Thymus (tissue), 11 donors: Measurements from ENCODE around the gene ITGA2B. TPM values are rescaled to one million over a fixed set of nuclear protein-coding genes. Genes with fewer than 3 reads are reported as not detected.

Experiments
- DNase-seq, 9 donors: peaks; one replicate each; pipeline ENCODE4 v3.0.0-alpha.2; 2013; ENCODE audit warnings: low spot score in 9 of 9, low read depth in 6 of 9, missing footprints in 1 of 9
- H3K27ac ChIP-seq, 2 donors: one replicate each; pipeline ENCODE4 v1.5.1; 2013; ENCODE audit warnings: control low read depth in 1 of 2, low read depth in 1 of 2, low read length in 1 of 2, mild to moderate bottlenecking in 1 of 2, moderate library complexity in 1 of 2
- H3K27me3 ChIP-seq, 2 donors: one replicate each; pipeline ENCODE4 v1.5.1; 2013; ENCODE audit warnings: low read length in 1 of 2; ENCODE audit not compliant: control insufficient read depth in 2 of 2, insufficient read depth in 1 of 2
- H3K36me3 ChIP-seq, 2 donors: one replicate each; pipeline ENCODE4 v1.5.1; 2013; ENCODE audit warnings: low read length in 1 of 2, mild to moderate bottlenecking in 1 of 2, moderate library complexity in 1 of 2; ENCODE audit not compliant: control insufficient read depth in 2 of 2, insufficient read depth in 2 of 2
- H3K4me1 ChIP-seq, 2 donors: one replicate each; pipeline ENCODE4 v1.5.1; 2013; ENCODE audit warnings: low read length in 2 of 2; ENCODE audit not compliant: control insufficient read depth in 2 of 2, insufficient read depth in 2 of 2
- H3K4me3 ChIP-seq, 2 donors: one replicate each; pipeline ENCODE4 v1.5.1; 2013; ENCODE audit warnings: low read length in 2 of 2, control low read depth in 1 of 2, mild to moderate bottlenecking in 1 of 2
- H3K9me3 ChIP-seq, 2 donors: one replicate each; pipeline ENCODE4 v1.5.1; 2013; ENCODE audit warnings: low read length in 1 of 2, mild to moderate bottlenecking in 1 of 2; ENCODE audit not compliant: control insufficient read depth in 2 of 2, insufficient read depth in 1 of 2
- WGBS: extraction: QIAGEN DNeasy Blood & Tissue Kit; methylation state at CpG from one replicate; pipeline ENCODE4 v1.1.7; 2013; 5-methylcytosine and 5-hydroxymethylcytosine counted together
- polyA plus RNA-seq: library from polyadenylated mRNA; stranded (reverse); fragments of 200-250 nt; gene quantifications from one replicate; pipeline ENCODE4 v1.2.3, GENCODE V29; 2013
- total RNA-seq: library from RNA; stranded (reverse); fragments of 120-200 nt; gene quantifications from one replicate; pipeline ENCODE4 v1.2.4, GENCODE V29; 2013
- donor health status: healthy.

Gene ITGA2B
- total and polyA plus RNA-seq, 2 donors = 0.38 to 0.41 TPM

GRCh38 chr17:44363613-44364159, 25.8 kb downstream of the ITGA2B start, which contains the start of gene FAM171A2:
Gene FAM171A2, minus strand, starts transcription at chr17:44363853. Its CDS starts 139 bp downstream, at chr17:44363714.
- Histone ChIP-seq H3K27me3 (peaks cover 17 to 67% of the 10 kb centered on the region in 2 donors), H3K27ac (no peak within 1 kb of the TSS), H3K4me1 (peaks cover 5 to 26% of the 10 kb centered on the region in 2 donors), H3K36me3 (no peaks in the 10 kb centered on the region), H3K9me3 (no peaks in the 10 kb centered on the region), H3K4me3 (peak within 1 kb of the TSS; percentile 41 to 61)
- DNase-seq = peak in 6 of 9 donors; percentile 32 to 76 (median 56)
- WGBS = under 1% methylated on average over 63 of the region's 63 CpGs

GRCh38 chr17:44362949-44363612, 26.4 kb downstream of the ITGA2B start:
- peaks cover 5 to 29% of the 10 kb centered on the region in 2 donors for H3K4me1 ChIP-seq
- WGBS = under 1% methylated on average over 45 of the region's 45 CpGs
- no peaks in the 10 kb centered on the region for H3K36me3 ChIP-seq
- DNase-seq = peak in 1 of 9 donors; percentile 47
- H3K27ac ChIP-seq = no peak overlapping the region
- H3K27me3 ChIP-seq = peaks cover 17 to 68% of the 10 kb centered on the region in 2 donors
- H3K9me3 ChIP-seq = no peaks in the 10 kb centered on the region
- peak overlapping the region; percentile 41 to 61 for H3K4me3 ChIP-seq

- 39% methylated on average over 11 of the region's 11 CpGs for WGBS
- peak overlapping the region in 1 of 2 donors; percentile 61 for H3K4me3 ChIP-seq
- H3K9me3 ChIP-seq = no peaks in the 10 kb centered on the region
- peaks cover 17 to 65% of the 10 kb centered on the region in 2 donors for H3K27me3 ChIP-seq
- no peaks in the 10 kb centered on the region for H3K36me3 ChIP-seq
- no peak for DNase-seq
- no peak overlapping the region for H3K27ac ChIP-seq
- H3K4me1 ChIP-seq = peaks cover 5 to 29% of the 10 kb centered on the region in 2 donors
Observed at GRCh38 chr17:44362459-44362948, 26.9 kb downstream of the ITGA2B start.

DNA sequence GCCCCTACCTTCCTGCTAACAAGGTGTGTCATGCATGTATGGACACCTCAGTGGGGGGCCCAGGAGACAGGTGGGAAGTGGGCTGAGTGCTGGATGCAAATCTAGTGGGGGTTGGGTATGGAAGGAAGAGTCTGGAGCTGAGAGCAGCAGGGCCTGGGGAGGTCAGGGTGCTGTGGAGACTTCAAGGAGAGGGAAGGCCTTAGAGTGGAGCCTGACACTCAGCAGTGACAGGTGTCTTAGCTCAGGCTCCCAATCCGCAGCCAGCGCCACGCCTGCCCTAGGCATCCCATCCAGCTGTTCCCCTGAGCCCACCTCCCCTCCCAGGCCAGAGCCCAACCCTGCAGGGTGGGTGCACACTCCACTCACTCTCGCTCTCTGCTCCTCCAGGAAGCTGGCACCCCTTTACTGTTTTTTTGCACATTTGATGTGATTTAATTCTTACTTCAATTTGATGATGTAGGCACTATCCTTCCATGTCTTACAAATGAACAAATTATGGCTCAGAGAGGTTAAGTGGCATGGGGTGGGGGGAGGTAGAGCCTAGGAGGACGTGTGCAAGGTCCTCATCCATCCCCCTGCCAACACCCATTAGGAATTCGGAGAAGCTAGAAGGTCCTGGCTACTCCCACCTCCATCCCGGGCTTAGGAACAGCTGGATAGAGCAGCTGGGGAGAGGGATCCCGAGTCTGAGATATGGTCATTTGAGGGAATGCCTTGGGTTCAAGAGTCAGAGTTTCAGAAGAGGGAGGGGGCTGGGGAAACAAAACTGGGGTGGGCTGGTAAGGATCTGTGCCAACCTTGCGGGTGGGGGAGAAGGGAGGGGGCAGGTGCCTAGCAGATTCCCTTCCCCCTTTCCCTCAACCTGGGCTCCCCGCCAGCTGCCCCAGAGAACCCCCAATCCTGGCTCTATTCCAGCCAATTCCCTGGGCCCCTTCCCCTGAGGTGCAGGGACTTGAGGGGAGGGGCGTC, 27.9 kb downstream of the ITGA2B start:
- Histone ChIP-seq H3K27ac (no peak overlapping the region), H3K9me3 (no peaks in the 10 kb centered on the region), H3K4me3 (no peak overlapping the region), H3K4me1 (peaks cover 5 to 29% of the 10 kb centered on the region in 2 donors), H3K36me3 (no peaks in the 10 kb centered on the region), H3K27me3 (peaks cover 17 to 62% of the 10 kb centered on the region in 2 donors)
- DNase-seq = no peak
- 84% methylated on average over 11 of the region's 11 CpGs for WGBS

GRCh38 chr17:44360826-44361225, 28.6 kb downstream of the ITGA2B start:
- no peak for DNase-seq
- Histone ChIP-seq H3K27me3 (peaks cover 17 to 63% of the 10 kb centered on the region in 2 donors), H3K27ac (no peak overlapping the region)

DNA sequence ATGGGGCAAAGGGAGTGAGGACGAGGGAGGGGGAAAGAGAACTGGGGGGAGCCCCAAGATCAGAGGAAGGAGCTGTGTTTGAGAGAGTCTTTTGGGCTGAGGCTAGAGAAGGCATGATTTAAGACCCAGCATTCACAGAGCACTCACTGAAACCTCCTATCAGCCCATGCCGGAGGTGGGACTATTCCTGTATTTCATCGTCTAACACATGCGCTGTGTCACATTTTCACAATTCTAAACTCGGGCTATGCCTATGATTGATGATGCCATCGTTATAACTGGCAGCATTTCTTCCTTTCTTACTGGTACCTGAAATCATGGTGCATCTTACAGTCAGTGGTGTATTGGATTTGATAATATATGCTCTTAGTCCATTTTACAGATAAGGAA, 29.3 kb downstream of the ITGA2B start:
- no peak overlapping the region for H3K4me3 ChIP-seq
- no peaks in the 10 kb centered on the region for H3K36me3 ChIP-seq
- H3K27ac ChIP-seq = no peak overlapping the region
- H3K27me3 ChIP-seq = peaks cover 21 to 66% of the 10 kb centered on the region in 2 donors
- no peaks in the 10 kb centered on the region for H3K9me3 ChIP-seq
- WGBS = 71% methylated on average over 6 of the region's 6 CpGs
- H3K4me1 ChIP-seq = peaks cover 5 to 29% of the 10 kb centered on the region in 2 donors
- DNase-seq = no peak

More at GRCh38 chr17:44360826-44361225, 28.6 kb downstream of the ITGA2B start:
- H3K4me1 ChIP-seq = peaks cover 5 to 29% of the 10 kb centered on the region in 2 donors
- H3K36me3 ChIP-seq = no peaks in the 10 kb centered on the region
- H3K9me3 ChIP-seq = no peaks in the 10 kb centered on the region
- WGBS = 93% methylated on average over 5 of the region's 5 CpGs
- H3K4me3 ChIP-seq = no peak overlapping the region

GRCh38 chr17:44359458-44360143, 29.8 kb downstream of the ITGA2B start:
- Histone ChIP-seq H3K27ac (no peak overlapping the region), H3K27me3 (peaks cover 25 to 66% of the 10 kb centered on the region in 2 donors), H3K36me3 (no peaks in the 10 kb centered on the region), H3K9me3 (no peaks in the 10 kb centered on the region), H3K4me1 (peaks cover 5 to 29% of the 10 kb centered on the region in 2 donors), H3K4me3 (no peak overlapping the region)
- DNase-seq = no peak
- WGBS = 95% methylated on average over 14 of the region's 14 CpGs

DNA sequence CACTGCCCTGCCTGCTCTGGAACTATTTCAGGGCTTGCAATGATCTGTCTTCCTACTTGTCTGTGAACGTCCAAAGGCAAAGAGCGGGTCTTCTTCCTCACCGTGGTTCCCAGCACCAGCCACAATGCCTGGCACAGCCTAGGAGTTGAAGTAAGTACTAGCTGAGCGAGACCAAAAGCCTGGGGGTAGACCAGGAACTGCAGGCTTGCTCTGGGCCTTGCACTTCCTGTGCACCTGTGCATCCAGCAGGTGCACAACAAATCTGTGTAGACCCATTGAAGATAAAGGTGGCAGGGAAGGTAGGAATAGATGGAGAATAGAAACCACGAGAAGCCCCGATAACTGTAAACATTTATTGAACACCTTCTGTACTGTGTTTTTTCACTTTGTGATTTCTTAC, 30.4 kb downstream of the ITGA2B start:
- Histone ChIP-seq H3K4me1 (peaks cover 5 to 28% of the 10 kb centered on the region in 2 donors), H3K27ac (no peak overlapping the region), H3K4me3 (no peak overlapping the region), H3K36me3 (no peaks in the 10 kb centered on the region), H3K9me3 (no peaks in the 10 kb centered on the region), H3K27me3 (peaks cover 31 to 66% of the 10 kb centered on the region in 2 donors)
- whole genome bisulfite sequencing = 24% methylated on average over 6 of the region's 6 CpGs
- peak in 2 of 9 donors; percentile 49 to 64 for DNase-seq
